PC-3 (cell line): Measurements from ENCODE around the gene C8B.

Experiments used
- CTCF ChIP-seq: fragments of 300-600 bp; sonication (generic); conservative IDR thresholded peaks from 2 replicates; pipeline ENCODE4 v1.5.1; 2017; ENCODE audit warnings: antibody characterized with exemption, low read depth, mild to moderate bottlenecking, low read length
- EZH2phosphoT487 ChIP-seq: fragments of 300-600 bp; sonication (generic); IDR thresholded peaks from 2 replicates; pipeline ENCODE4 v1.6.1; 2018; ENCODE audit warnings: mild to moderate bottlenecking, antibody characterized with exemption, low read length, borderline replicate concordance

GRCh38 chr1:56929492-56929891 lies 36.3 kb downstream of the C8B start:
- TF ChIP-seq CTCF (no peak), EZH2phosphoT487 (no peak)
